ENCODE measurements around the gene AUTS2.

Gene AUTS2

DNA sequence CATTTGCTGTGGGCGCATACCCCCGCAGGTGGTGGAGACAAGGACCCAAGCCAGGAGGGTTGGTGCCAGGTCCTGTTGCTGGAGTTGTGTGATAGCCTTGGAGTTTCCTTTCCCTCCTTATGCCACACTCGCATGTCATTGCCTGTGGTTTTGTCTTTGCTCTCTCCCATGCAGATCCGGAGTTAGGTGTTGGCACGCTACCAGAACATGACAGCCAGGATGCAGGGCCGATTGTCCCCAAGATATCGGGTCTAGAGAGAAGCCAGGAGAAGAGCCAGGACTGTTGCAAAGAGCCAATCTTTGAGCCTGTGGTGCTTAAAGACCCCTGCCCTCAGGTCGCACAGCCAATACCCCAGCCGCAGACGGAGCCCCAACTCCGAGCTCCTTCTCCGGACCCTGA lies 1164.4 kb downstream of the AUTS2 start:
- H3K4me3 ChIP-seq (ENCODE audit: low read length), result no peak overlapping the region

DNA sequence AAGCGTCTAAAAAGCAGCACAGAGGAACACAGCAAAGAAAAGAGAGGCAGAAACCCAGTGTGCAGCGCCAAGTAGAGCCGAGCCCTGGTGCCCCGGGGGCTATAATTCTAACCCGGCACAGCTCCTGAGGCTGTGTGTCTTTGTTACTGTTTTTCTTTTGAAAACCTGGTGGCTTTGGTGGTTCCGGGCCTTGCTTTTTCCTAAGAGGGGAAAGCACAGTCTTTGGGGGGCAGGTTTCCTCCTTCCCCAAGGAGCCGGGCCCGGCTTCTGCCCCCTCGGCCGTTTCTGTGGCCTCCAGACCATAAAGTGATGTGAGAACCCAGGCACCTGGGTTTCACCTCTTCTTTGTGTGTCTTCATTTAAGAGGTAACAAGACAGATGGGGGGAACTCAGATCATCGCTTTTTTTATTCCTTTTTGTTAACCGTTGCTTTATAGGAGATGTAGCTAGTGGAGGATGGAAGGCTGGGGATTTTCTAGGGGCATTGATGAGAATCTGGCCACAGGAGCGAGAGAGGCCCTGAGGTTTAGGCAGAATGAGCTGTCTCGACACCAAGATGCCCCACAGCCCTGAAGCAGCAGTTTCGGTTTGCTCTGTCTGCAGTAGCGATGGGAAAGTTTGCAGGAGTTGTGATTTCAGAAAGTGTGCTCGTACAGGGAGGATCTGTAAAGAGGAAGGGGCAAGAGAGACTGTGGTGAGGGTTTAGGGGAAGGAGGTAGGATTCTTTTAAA lies 1165.9 kb downstream of the AUTS2 start:
- no peak overlapping the region for H3K4me3 ChIP-seq (ENCODE audit: low read length)
- TF ChIP-seq, protein P1, sequence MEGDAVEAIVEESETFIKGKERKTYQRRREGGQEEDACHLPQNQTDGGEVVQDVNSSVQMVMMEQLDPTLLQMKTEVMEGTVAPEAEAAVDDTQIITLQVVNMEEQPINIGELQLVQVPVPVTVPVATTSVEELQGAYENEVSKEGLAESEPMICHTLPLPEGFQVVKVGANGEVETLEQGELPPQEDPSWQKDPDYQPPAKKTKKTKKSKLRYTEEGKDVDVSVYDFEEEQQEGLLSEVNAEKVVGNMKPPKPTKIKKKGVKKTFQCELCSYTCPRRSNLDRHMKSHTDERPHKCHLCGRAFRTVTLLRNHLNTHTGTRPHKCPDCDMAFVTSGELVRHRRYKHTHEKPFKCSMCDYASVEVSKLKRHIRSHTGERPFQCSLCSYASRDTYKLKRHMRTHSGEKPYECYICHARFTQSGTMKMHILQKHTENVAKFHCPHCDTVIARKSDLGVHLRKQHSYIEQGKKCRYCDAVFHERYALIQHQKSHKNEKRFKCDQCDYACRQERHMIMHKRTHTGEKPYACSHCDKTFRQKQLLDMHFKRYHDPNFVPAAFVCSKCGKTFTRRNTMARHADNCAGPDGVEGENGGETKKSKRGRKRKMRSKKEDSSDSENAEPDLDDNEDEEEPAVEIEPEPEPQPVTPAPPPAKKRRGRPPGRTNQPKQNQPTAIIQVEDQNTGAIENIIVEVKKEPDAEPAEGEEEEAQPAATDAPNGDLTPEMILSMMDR (conservative IDR thresholded peaks at IDR 0.05; ENCODE audit: low read length), result no peak
- DNase-seq (ENCODE audit: low read depth), result no peak

More for the DNA sequence above, 1164.4 kb downstream of the AUTS2 start:
- TF ChIP-seq, protein P1 (conservative IDR thresholded peaks at IDR 0.05; ENCODE audit: low read length), result no peak
- no peak for DNase-seq (ENCODE audit: low read depth)

DNA sequence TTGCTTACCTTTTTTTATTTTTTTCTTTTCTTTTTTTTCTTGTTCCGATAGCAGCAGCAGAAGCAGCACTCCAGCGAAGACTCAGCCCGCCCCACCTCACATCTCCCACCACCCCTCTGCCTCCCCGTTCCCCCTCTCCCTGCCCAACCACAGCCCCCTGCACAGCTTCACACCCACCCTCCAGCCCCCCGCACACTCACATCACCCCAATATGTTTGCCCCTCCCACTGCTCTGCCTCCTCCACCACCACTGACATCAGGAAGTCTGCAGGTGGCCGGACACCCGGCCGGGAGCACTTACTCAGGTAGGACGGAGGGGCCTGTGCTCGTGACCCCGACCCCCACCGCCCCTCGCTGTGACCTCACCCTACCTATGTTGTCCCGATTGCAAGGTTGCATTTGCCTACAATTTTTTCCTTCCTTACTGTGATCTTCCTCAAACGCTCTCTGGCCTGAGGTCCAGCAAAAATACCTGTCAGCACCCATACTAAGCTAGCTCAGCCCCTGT lies 1166.5 kb downstream of the AUTS2 start:
- no peak for DNase-seq (ENCODE audit: low read depth)
- TF ChIP-seq, protein P1 (conservative IDR thresholded peaks at IDR 0.05; ENCODE audit: low read length), result no peak

DNA sequence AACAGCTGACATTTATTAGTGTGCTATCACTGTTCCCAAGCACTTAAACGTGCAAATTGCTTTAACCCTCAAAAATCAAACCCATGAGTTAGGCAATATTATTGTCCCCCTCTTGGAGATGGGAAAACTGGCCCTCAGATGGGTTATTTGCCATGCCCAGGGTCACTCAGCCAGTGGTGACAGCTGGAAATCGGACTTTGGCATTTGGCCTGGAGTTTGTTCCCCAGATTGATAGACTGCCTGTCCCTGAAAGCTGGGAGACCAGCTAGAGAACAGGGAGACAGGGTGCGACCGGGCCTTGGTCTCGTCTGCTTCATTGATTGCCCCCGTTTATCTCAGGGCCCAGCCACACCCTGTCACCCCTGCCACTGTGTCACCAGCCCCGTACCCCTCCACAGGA lies 1167.4 kb downstream of the AUTS2 start:
- DNase-seq (ENCODE audit: low read depth), result no peak
- TF ChIP-seq, protein P1 (conservative IDR thresholded peaks at IDR 0.05; ENCODE audit: low read length), result no peak

More for the DNA sequence above, 1166.5 kb downstream of the AUTS2 start:
- no peak overlapping the region for H3K4me3 ChIP-seq (ENCODE audit: low read length)

DNA sequence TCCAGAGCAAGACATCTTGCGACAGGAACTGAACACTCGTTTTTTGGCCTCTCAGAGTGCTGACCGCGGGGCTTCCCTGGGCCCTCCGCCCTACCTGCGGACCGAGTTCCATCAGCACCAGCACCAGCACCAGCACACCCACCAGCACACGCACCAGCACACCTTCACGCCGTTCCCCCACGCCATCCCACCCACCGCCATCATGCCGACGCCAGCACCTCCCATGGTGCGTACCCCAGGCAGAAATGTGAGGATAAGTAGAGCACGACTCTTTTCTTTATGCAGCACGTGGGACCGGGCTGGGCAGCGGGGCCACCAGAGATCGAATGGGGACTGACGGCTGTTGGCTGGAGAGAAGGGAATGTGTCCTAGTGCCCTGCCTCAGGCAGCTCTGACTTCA lies 1167.8 kb downstream of the AUTS2 start:
- no peak for DNase-seq (ENCODE audit: low read depth)
- H3K4me3 ChIP-seq (ENCODE audit: low read length), result no peak overlapping the region
- TF ChIP-seq, protein P1 (conservative IDR thresholded peaks at IDR 0.05; ENCODE audit: low read length), result no peak

More for the DNA sequence above, 1167.4 kb downstream of the AUTS2 start:
- H3K4me3 ChIP-seq (ENCODE audit: low read length), result no peak overlapping the region

DNA sequence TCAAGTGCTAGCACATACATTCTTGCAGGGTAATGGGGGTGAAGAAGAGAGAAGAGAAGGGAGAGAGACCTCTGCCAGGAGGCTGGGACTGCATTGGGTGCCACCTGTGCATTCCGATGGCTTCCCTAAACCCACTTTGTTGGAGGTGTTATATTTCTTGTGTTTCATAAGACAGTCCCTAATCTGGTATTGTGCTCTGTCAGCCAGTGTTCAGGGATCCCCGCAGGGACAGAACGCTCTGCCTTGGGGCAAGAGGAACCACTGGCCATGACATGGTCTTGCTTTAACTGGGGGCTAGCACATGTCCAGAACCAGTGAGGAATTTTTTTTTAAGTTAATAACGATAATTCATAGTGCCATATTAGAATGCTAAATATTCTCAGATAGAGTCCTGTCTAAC lies 1168.4 kb downstream of the AUTS2 start:
- no peak for DNase-seq (ENCODE audit: low read depth)
- no peak overlapping the region for H3K4me3 ChIP-seq (ENCODE audit: low read length)
- TF ChIP-seq, protein P1 (conservative IDR thresholded peaks at IDR 0.05; ENCODE audit: low read length), result no peak

DNA sequence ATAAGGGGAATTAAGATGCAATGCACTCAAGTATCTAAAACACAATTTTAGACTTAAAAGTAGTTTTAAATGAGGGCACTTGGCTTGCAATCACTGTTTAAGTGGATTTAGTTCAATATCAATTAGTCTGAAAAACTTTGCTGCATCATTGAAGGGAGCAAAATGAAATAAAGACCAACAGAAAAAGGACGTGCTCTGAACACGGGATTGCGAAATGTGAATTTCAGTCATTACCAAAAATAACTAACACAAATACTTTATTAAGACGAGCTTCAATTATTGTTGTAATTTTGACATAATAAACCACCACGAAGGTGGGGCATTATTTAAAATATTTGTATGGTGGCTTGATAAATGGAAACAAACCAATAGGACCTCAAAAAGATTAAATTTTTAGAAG lies 1171.9 kb downstream of the AUTS2 start:
- no peak overlapping the region for H3K4me3 ChIP-seq (ENCODE audit: low read length)
- TF ChIP-seq, protein P1 (conservative IDR thresholded peaks at IDR 0.05; ENCODE audit: low read length), result no peak
- no peak for DNase-seq (ENCODE audit: low read depth)

All from AG10803 (cell line).